Caco-2 (cell line): Measurements from ENCODE around the gene ITIH3. TPM values are rescaled to one million over a fixed set of nuclear protein-coding genes. Genes with fewer than 3 reads are reported as not detected.

Experiments used
- BruUV-seq: library from RNA; stranded (reverse); fragments of 400-500 nt; replicated peaks from 2 replicates; lab custom pipeline; 2021; lab: Mats Ljungman, UMichigan
- CTCF ChIA-PET: fragments of 300-600 bp; sonication (Branson Sonifier 250); formaldehyde crosslinking; loops from one replicate; lab custom pipeline; 2022; ENCODE audit warnings: antibody characterized with exemption; lab: Charles Lee
- POLR2A ChIA-PET: fragments of 300-600 bp; sonication (Branson Sonifier 250); formaldehyde crosslinking; loops from one replicate; lab custom pipeline; 2022; ENCODE audit warnings: antibody characterized with exemption; lab: Charles Lee
- DNase-seq, 2 experiments: peaks; one replicate each; pipeline versions ENCODE4 v3.0.0 to v3.0.0-alpha.2; 2020 to 2022
- H3K27me3 ChIP-seq: replicated peaks from 2 replicates; pipeline ENCODE4 v1.6.0; 2011; ENCODE audit warnings: low read length; ENCODE audit not compliant: control insufficient read depth, insufficient read depth
- H3K36me3 ChIP-seq: 2 replicates; pipeline ENCODE4 v1.5.1; 2011; ENCODE audit warnings: low read length; ENCODE audit not compliant: control insufficient read depth, insufficient read depth
- H3K4me1 ChIP-seq: fragments of 250-450 bp; sonication (Bioruptor Pico); 2 replicates; pipeline ENCODE4 v1.5.1; 2020; ENCODE audit warnings: mild to moderate bottlenecking
- H3K4me3 ChIP-seq: 2 replicates; pipeline ENCODE4 v1.5.1; 2011; ENCODE audit warnings: low read depth, mild to moderate bottlenecking, control low read depth, low read length
- H3K9me3 ChIP-seq: fragments of 250-450 bp; sonication (Bioruptor Pico); 2 replicates; pipeline ENCODE4 v1.5.1; 2020; ENCODE audit warnings: mild to moderate bottlenecking, moderate library complexity
- H3K27ac Mint-ChIP-seq: one replicate; pipeline ENCODE4 v1.8.0; 2022; ENCODE audit warnings: mixed read lengths; ENCODE audit not compliant: unreplicated experiment
- H3K27me3 Mint-ChIP-seq: one replicate; pipeline ENCODE4 v1.8.0; 2022; ENCODE audit warnings: mixed read lengths; ENCODE audit not compliant: insufficient read depth, unreplicated experiment
- H3K36me3 Mint-ChIP-seq: one replicate; pipeline ENCODE4 v1.8.0; 2022; ENCODE audit warnings: mild to moderate bottlenecking, mixed read lengths; ENCODE audit not compliant: insufficient read depth, unreplicated experiment
- H3K4me1 Mint-ChIP-seq: one replicate; pipeline ENCODE4 v1.8.0; 2022; ENCODE audit warnings: low read depth, mixed read lengths; ENCODE audit not compliant: unreplicated experiment
- H3K4me3 Mint-ChIP-seq: one replicate; pipeline ENCODE4 v1.8.0; 2022; ENCODE audit warnings: mild to moderate bottlenecking, moderate library complexity, mixed read lengths; ENCODE audit not compliant: unreplicated experiment
- H3K9me3 Mint-ChIP-seq: one replicate; pipeline ENCODE4 v1.8.0; 2022; ENCODE audit warnings: mixed read lengths; ENCODE audit not compliant: unreplicated experiment
- CTCF ChIP-seq, 2 experiments: fragments of 200-600 bp in 1 of 2; IDR thresholded peaks; 1 replicate in 1 of 2; 2 replicates in 1 of 2; pipeline versions ENCODE4 v1.5.1 to v1.8.0; 2011 to 2022; ENCODE audit warnings: antibody characterized with exemption in 1 of 2, control low read depth in 1 of 2, inconsistent platforms in 1 of 2, low read depth in 1 of 2, low read length in 1 of 2, mild to moderate bottlenecking in 1 of 2, moderate library complexity in 1 of 2; ENCODE audit not compliant: insufficient read depth in 1 of 2, severe bottlenecking in 1 of 2, unreplicated experiment in 1 of 2
- intact Hi-C: fragments of 100-400 bp; cut with micrococcal nuclease; formaldehyde crosslinking; loops from one replicate; pipeline ENCODE4 v1.10.0; 2022; ENCODE audit not compliant: unreplicated experiment
- total RNA-seq: library from RNA; stranded (reverse); gene quantifications from 2 replicates; pipeline ENCODE4 v1.2.3, GENCODE V29; 2022

Gene ITIH3
- total RNA-seq, 1 experiment from 2014 or later: 0.27 TPM

- no peak overlapping the region for H3K27ac Mint-ChIP-seq
- H3K9me3 Mint-ChIP-seq: no peaks in the 10 kb centered on the region
- no peak overlapping the region for H3K4me3 ChIP-seq
- no peak for TF ChIP-seq CTCF (IDR thresholded peaks at IDR 0.05; ENCODE audit: insufficient read depth in 1 of 2, low read depth in 1 of 2, low read length in 1 of 2, severe bottlenecking in 1 of 2, unreplicated experiment in 1 of 2)
- intact Hi-C loops: no loop called here
- CTCF ChIA-PET: interaction anchor here (1.2 kb wide), 1 partner anchor 19 kb away, joined by 4 read pairs; no protein-coding TSS in a partner anchor
- peaks cover 6% of the 10 kb centered on the region for H3K4me1 Mint-ChIP-seq
- no peaks in the 10 kb centered on the region for H3K36me3 ChIP-seq
- peaks cover 5% of the 10 kb centered on the region; the same call in 1 of the 2 replicates for H3K4me1 ChIP-seq
- no peaks in the 10 kb centered on the region for H3K9me3 ChIP-seq
- H3K27me3 Mint-ChIP-seq: no peaks in the 10 kb centered on the region
- POLR2A ChIA-PET: no interaction called here
- no peak overlapping the region for H3K4me3 Mint-ChIP-seq
- H3K36me3 Mint-ChIP-seq: peaks cover 9% of the 10 kb centered on the region
- no peak for DNase-seq
- H3K27me3 ChIP-seq: no peaks in the 10 kb centered on the region
- BruUV-seq: no TSS peak
Observed at GRCh38 chr3:52839892-52840545, 45.4 kb downstream of the ITIH3 start.

GRCh38 chr3:52841211-52841980 is 46.8 kb downstream of the ITIH3 start:
- TF ChIP-seq CTCF (IDR thresholded peaks at IDR 0.05; ENCODE audit: insufficient read depth in 1 of 2, low read depth in 1 of 2, low read length in 1 of 2, severe bottlenecking in 1 of 2, unreplicated experiment in 1 of 2): no peak
- no peak overlapping the region for H3K4me3 ChIP-seq
- no peaks in the 10 kb centered on the region for H3K4me1 ChIP-seq
- H3K9me3 ChIP-seq: no peaks in the 10 kb centered on the region
- ChIA-PET POLR2A (no interaction called here), CTCF (interaction anchor here (1.0 kb wide), 1 partner anchor 20 kb away, joined by 3 read pairs; no protein-coding TSS in a partner anchor)
- Mint-ChIP-seq H3K9me3 (no peaks in the 10 kb centered on the region), H3K27me3 (no peaks in the 10 kb centered on the region), H3K27ac (no peak overlapping the region), H3K4me3 (no peak overlapping the region), H3K4me1 (no peaks in the 10 kb centered on the region), H3K36me3 (peaks cover 9% of the 10 kb centered on the region)
- intact Hi-C loops: no loop called here
- H3K36me3 ChIP-seq: no peaks in the 10 kb centered on the region
- no TSS peak for BruUV-seq
- no peak for DNase-seq
- no peaks in the 10 kb centered on the region for H3K27me3 ChIP-seq

- H3K27me3 Mint-ChIP-seq: no peaks in the 10 kb centered on the region
- intact Hi-C loops: no loop called here
- no peak for DNase-seq
- BruUV-seq: no TSS peak
- H3K9me3 ChIP-seq: no peaks in the 10 kb centered on the region
- H3K9me3 Mint-ChIP-seq: no peaks in the 10 kb centered on the region
- H3K36me3 ChIP-seq: no peaks in the 10 kb centered on the region
- H3K27ac Mint-ChIP-seq: no peak overlapping the region
- H3K4me3 Mint-ChIP-seq: no peak overlapping the region
- peaks cover 9% of the 10 kb centered on the region for H3K36me3 Mint-ChIP-seq
- H3K4me1 Mint-ChIP-seq: no peaks in the 10 kb centered on the region
- H3K4me3 ChIP-seq: no peak overlapping the region
- no peaks in the 10 kb centered on the region for H3K4me1 ChIP-seq
- no peaks in the 10 kb centered on the region for H3K27me3 ChIP-seq
- ChIA-PET POLR2A (no interaction called here), CTCF (interaction anchor here (1.0 kb wide), 1 partner anchor 21 kb away, joined by 3 read pairs; no protein-coding TSS in a partner anchor)
- TF ChIP-seq CTCF (IDR thresholded peaks at IDR 0.05; ENCODE audit: insufficient read depth in 1 of 2, low read depth in 1 of 2, low read length in 1 of 2, severe bottlenecking in 1 of 2, unreplicated experiment in 1 of 2): no peak
Observed at GRCh38 chr3:52841981-52842340, 47.4 kb downstream of the ITIH3 start.
